Measurements from ENCODE around the gene SERTAD2. TPM values are rescaled to one million over a fixed set of nuclear protein-coding genes. Genes with fewer than 3 reads are reported as not detected.

Gene SERTAD2
- total RNA-seq, 1 donor from 2014 or later, result 14.5 TPM

DNA sequence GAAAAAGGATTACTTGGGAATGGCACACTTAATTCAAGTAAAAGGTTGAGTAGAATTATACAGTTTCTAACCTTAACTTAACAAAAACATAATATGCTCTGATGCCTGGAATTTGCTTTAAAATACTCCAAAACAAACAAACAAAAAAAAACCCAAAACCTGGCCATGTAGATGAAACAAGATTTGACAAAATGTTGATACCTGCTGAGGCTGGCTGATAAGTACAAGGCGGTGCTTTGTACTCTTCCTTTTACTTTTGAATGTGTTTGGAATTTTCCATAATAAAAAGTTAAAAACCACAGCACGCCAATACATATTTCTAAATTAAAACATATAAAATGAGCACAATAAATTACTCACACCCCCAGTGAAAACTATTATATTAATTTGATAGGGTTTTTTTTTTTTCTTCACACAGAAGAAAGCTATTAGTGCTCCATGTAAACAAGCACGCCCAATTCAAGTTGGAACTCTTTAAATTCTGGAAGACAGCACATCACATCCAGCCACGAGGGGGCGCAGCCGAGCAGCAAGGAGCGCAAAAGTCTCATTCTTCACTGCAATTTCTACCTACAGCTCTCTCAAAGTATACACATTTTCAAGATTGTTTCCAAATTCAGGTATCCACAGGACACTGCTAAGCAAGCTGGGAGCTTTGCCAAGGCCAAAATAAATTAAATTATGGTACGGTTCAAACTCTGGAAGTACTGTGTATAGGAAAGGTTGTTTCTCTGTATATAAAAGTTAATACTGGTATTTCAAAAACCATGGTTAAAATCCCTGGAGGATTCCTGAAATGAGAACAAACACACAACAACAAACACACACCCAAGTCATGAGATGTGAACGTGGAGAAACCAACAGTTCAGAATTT is 7.5 kb downstream of the SERTAD2 start:
- Histone ChIP-seq H3K27ac (replicated peaks) (peak overlapping the region; percentile 94), H3K9me3 (replicated peaks) (no peaks in the 10 kb centered on the region), H3K27me3 (ENCODE audit: low read depth) (no peaks in the 10 kb centered on the region), H3K36me3 (no peaks in the 10 kb centered on the region), H3K4me3 (peak overlapping the region; percentile 66), H3K4me1 (peaks cover 89% of the 10 kb centered on the region)
- TF ChIP-seq, protein P1, sequence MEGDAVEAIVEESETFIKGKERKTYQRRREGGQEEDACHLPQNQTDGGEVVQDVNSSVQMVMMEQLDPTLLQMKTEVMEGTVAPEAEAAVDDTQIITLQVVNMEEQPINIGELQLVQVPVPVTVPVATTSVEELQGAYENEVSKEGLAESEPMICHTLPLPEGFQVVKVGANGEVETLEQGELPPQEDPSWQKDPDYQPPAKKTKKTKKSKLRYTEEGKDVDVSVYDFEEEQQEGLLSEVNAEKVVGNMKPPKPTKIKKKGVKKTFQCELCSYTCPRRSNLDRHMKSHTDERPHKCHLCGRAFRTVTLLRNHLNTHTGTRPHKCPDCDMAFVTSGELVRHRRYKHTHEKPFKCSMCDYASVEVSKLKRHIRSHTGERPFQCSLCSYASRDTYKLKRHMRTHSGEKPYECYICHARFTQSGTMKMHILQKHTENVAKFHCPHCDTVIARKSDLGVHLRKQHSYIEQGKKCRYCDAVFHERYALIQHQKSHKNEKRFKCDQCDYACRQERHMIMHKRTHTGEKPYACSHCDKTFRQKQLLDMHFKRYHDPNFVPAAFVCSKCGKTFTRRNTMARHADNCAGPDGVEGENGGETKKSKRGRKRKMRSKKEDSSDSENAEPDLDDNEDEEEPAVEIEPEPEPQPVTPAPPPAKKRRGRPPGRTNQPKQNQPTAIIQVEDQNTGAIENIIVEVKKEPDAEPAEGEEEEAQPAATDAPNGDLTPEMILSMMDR (IDR thresholded peaks at IDR 0.05; ENCODE audit: borderline replicate concordance), result peak; percentile 97
- peak; percentile 89 for DNase-seq
- intact Hi-C loops (cut with micrococcal nuclease), result loop anchor here (5.0 kb wide), 2 partner anchors 101 to 216 kb away; no protein-coding TSS in a partner anchor

DNA sequence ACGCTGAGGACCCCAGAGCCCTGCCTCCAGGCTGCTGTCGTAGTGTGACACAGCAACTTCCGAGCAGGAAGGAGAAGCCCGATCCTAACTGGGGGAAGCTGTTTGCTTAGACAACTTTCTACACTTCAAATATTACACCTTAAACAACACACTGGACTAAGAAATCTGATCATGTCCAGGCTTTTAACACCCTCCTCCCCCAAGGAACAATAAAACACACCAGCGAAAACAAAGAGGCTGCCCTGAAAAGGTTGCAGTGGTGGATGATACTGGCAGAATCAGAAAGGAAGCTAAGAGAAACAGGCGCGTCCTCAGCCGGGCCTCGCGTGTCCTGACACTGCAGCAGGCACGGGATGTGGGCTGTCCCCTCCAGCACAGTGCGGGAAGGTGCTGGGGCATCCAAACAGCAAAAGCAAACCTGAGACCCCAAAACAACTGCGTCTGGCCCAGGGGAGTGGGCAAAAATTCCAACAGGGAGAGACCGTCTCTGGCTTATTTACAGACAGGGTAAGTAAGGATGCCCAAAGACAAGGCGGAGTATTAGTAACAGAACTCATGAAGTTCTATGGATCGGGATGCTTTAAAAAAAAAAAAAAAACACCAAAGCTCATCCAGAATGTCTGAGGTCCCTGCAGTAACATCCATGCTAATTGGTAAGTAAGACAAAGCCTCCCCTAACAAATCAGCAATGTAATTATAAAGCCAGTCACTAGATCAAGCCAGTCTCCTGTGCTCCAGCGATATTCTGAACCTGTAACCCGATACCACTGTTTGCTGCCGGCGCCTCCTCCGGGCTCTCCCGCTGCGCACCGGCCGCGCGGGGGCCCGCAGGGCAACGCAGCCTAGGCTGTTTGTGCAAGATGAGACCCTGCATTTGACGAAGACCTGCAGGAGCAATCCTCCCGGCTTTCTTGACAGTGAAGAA is 9.0 kb downstream of the SERTAD2 start:
- Histone ChIP-seq H3K4me1 (peaks cover 89% of the 10 kb centered on the region), H3K36me3 (no peaks in the 10 kb centered on the region), H3K27ac (replicated peaks) (peak overlapping the region; percentile 94), H3K27me3 (ENCODE audit: low read depth) (no peaks in the 10 kb centered on the region), H3K9me3 (replicated peaks) (no peaks in the 10 kb centered on the region), H3K4me3 (peak overlapping the region; percentile 66)
- peak; percentile 82 for DNase-seq
- intact Hi-C loops (cut with micrococcal nuclease), result loop anchor here (5.0 kb wide), 2 partner anchors 103 to 218 kb away; no protein-coding TSS in a partner anchor
- TF ChIP-seq, protein P1 (IDR thresholded peaks at IDR 0.05; ENCODE audit: borderline replicate concordance), result peak; percentile 30

DNA sequence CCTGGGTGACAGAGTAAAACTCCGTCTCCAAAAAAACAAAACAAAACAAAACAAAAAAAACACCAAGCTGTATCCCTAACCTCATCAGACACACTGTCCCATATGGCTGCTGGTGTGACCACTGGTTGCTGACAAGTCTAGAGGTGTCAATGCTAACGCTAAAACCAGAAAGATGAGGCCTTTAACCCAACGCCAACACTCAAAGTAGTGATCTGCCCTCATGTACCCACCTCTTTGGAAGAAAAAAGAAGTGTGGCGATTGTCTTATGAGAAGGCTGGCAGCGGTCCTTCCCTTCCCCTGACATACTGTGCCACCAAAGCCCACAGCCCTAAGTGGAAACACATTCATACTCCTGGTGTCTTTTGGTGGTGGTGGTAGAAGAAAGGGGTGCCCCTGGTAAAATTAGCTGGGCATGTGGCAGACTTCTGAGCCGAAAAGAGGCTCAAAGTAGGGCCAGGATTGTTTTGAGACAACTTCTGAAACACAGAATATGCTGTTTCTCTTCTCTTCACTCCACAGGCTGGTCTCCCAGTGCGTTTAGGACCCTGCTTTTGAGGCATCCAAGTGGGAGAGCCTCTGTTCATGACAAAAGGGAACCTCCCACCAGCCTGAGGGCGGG is 9.8 kb downstream of the SERTAD2 start:
- Histone ChIP-seq H3K27me3 (ENCODE audit: low read depth) (no peaks in the 10 kb centered on the region), H3K27ac (replicated peaks) (peak overlapping the region; percentile 94), H3K4me1 (peaks cover 89% of the 10 kb centered on the region), H3K9me3 (replicated peaks) (no peaks in the 10 kb centered on the region), H3K36me3 (no peaks in the 10 kb centered on the region), H3K4me3 (peak overlapping the region; percentile 66)
- TF ChIP-seq, protein P1 (IDR thresholded peaks at IDR 0.05; ENCODE audit: borderline replicate concordance), result no peak
- intact Hi-C loops (cut with micrococcal nuclease), result no loop called here
- no peak for DNase-seq

DNA sequence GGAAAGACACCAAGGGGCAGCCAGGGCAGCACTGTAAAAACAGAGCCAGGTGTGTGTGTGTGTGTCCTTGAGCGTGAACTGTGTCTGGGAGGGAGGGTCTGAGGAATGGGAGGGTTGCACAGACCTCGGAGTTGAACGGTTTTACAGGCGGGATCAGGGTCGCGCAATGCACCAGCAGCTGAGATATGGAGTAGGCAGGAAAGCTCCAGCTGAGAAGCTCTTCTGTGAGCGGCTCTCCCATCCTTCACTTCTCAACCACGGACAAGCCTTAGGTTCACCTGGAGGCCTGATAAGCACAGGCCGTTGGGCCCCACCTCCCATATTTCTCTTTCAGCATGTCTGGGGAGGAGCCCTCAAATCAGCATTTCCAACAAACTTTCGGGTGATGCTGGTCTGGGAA is 12.1 kb downstream of the SERTAD2 start:
- TF ChIP-seq, protein P1 (IDR thresholded peaks at IDR 0.05; ENCODE audit: borderline replicate concordance), result no peak
- intact Hi-C loops (cut with micrococcal nuclease), result no loop called here
- Histone ChIP-seq H3K9me3 (replicated peaks) (no peaks in the 10 kb centered on the region), H3K4me3 (no peak overlapping the region), H3K4me1 (peaks cover 85% of the 10 kb centered on the region), H3K36me3 (peaks cover under 1% of the 10 kb centered on the region), H3K27me3 (ENCODE audit: low read depth) (no peaks in the 10 kb centered on the region), H3K27ac (replicated peaks) (no peak overlapping the region)
- DNase-seq, result no peak

All from left ventricle myocardium inferior (tissue), 1 donor.